Thyroid gland (tissue), 4 donors: ENCODE data around the gene MRPL37.

Experiments
- CTCF ChIP-seq, 6 experiments: fragments of 200-600 bp in 3 of 6; fragments of 450-650 bp in 3 of 6; sonication (generic) in 3 of 6; IDR thresholded peaks; one replicate each; pipeline ENCODE4 v1.5.1; 2016 to 2019; ENCODE audit warnings: antibody characterized with exemption in 6 of 6, mild to moderate bottlenecking in 2 of 6, inconsistent platforms in 1 of 6, moderate library complexity in 1 of 6
- POLR2A ChIP-seq, 2 donors: fragments of 450-650 bp; IDR thresholded peaks; one replicate each; pipeline ENCODE4 v1.6.1; 2017; ENCODE audit warnings: antibody characterized with exemption in 2 of 2, mild to moderate bottlenecking in 2 of 2, moderate library complexity in 1 of 2

- TF ChIP-seq CTCF (IDR thresholded peaks at IDR 0.05) (no peak), POLR2A (IDR thresholded peaks at IDR 0.05) (no peak)
These were observed 30.9 kb upstream of the MRPL37 start for GRCh38 chr1:54169068-54169467.
